Measurements from ENCODE around the gene XIRP2.

XIRP2 gene

GRCh38 chr2:166888180-166888579, at the start of gene XIRP2:
Gene XIRP2 (plus strand): TSS chr2:166888480. CDS start chr2:166903483, 15,003 bp downstream.
- no peak for DNase-seq

GRCh38 chr2:166841152-166841551, 47.1 kb upstream of the XIRP2 start:
- DNase-seq, result no peak

GRCh38 chr2:166841679-166842078, 46.6 kb upstream of the XIRP2 start:
- no peak for DNase-seq

- no peak for DNase-seq
Observed at GRCh38 chr2:166844111-166844510, 44.2 kb upstream of the XIRP2 start.

GRCh38 chr2:166862468-166863132, 25.7 kb upstream of the XIRP2 start:
- DNase-seq, result no peak

- no peak for DNase-seq
Observed at GRCh38 chr2:166867874-166868514, 20.3 kb upstream of the XIRP2 start.

GRCh38 chr2:166870346-166870745, 17.9 kb upstream of the XIRP2 start:
- no peak for DNase-seq

GRCh38 chr2:166881177-166881576, 7.1 kb upstream of the XIRP2 start:
- DNase-seq, result no peak

- no peak for DNase-seq
Observed at GRCh38 chr2:166882851-166883250, 5.4 kb upstream of the XIRP2 start.

GRCh38 chr2:166891727-166892126, 3.4 kb downstream of the XIRP2 start:
- no peak for DNase-seq

GRCh38 chr2:166892397-166892796, 4.1 kb downstream of the XIRP2 start:
- DNase-seq, result no peak

GRCh38 chr2:166895243-166895642, 7.0 kb downstream of the XIRP2 start:
- DNase-seq, result no peak

GRCh38 chr2:166897666-166898065, 9.4 kb downstream of the XIRP2 start:
- DNase-seq, result no peak

- DNase-seq, result no peak
Observed at GRCh38 chr2:166899676-166900075, 11.4 kb downstream of the XIRP2 start.

GRCh38 chr2:166900700-166901099, 12.4 kb downstream of the XIRP2 start:
- no peak for DNase-seq

- no peak for DNase-seq
Observed at GRCh38 chr2:166901336-166901735, 13.1 kb downstream of the XIRP2 start.

GRCh38 chr2:166916987-166917386, 28.7 kb downstream of the XIRP2 start:
- no peak for DNase-seq

- DNase-seq, result no peak
Observed at GRCh38 chr2:166917415-166917814, 29.1 kb downstream of the XIRP2 start.

GRCh38 chr2:166921261-166921896, 33.1 kb downstream of the XIRP2 start:
- no peak for DNase-seq

GRCh38 chr2:166924967-166925366, 36.7 kb downstream of the XIRP2 start:
- DNase-seq, result no peak

GRCh38 chr2:166926657-166927056, 38.4 kb downstream of the XIRP2 start:
- no peak for DNase-seq

GRCh38 chr2:166932032-166932431, 43.8 kb downstream of the XIRP2 start:
- DNase-seq, result no peak

- no peak for DNase-seq
Observed at GRCh38 chr2:166934817-166935216, 46.5 kb downstream of the XIRP2 start.

GRCh38 chr2:166942377-166942776, 54.1 kb downstream of the XIRP2 start:
- DNase-seq, result no peak
